ENCODE data around the gene MTG2. TPM values are rescaled to one million over a fixed set of nuclear protein-coding genes. Genes with fewer than 3 reads are reported as not detected.

The MTG2 gene
- total and polyA plus RNA-seq, 2 of the 4 experiments (the other 2 are of a cell fraction) = 11.5 to 25.2 TPM

- Histone ChIP-seq H2BK20ac (ENCODE audit: low read depth, low read length) (no peak overlapping the region), H2BK120ac (ENCODE audit: low read depth, low read length) (no peak overlapping the region), H3K36me3 (ENCODE audit: control insufficient read depth, insufficient read depth, low read length) (peaks cover 29% of the 10 kb centered on the region), H2AFZ (replicated peaks; ENCODE audit: low read length, poor library complexity) (no peak overlapping the region), H3K23ac (ENCODE audit: low read depth, low read length) (no peak overlapping the region), H3K27me3 (ENCODE audit: control insufficient read depth, insufficient read depth, low read length) (no peaks in the 10 kb centered on the region), H3K14ac (replicated peaks; ENCODE audit: low read depth, low read length) (no peak overlapping the region), H4K5ac (ENCODE audit: low read depth, low read length) (no peak overlapping the region), H3K27ac (ENCODE audit: insufficient read depth, low read length) (no peak overlapping the region), H3K9me3 (ENCODE audit: control insufficient read depth, insufficient read depth, low read length) (no peaks in the 10 kb centered on the region), H3K9me1 (ENCODE audit: insufficient read depth, low read length) (0 out of 2 replicates have a peak, but pooled peaks cover 2% of the 10 kb centered on the region), H3K4me2 (ENCODE audit: low read depth, low read length) (no peak overlapping the region), H4K91ac (ENCODE audit: insufficient read depth, low read depth, low read length) (no peak overlapping the region), H2BK15ac (ENCODE audit: low read depth, low read length) (no peak overlapping the region), H3K4me3 (ENCODE audit: insufficient read depth, low read depth, low read length) (no peak overlapping the region), H2BK5ac (ENCODE audit: low read depth, low read length, poor library complexity, severe bottlenecking) (no peak overlapping the region), H2AK5ac (ENCODE audit: low read depth, low read length) (no peak overlapping the region), H3K18ac (ENCODE audit: low read depth, low read length) (no peak overlapping the region), H3K9ac (ENCODE audit: low read depth, low read length) (no peak overlapping the region), H3K4ac (ENCODE audit: low read depth, low read length) (no peak overlapping the region), H4K20me1 (ENCODE audit: insufficient read depth, low read length) (no peaks in the 10 kb centered on the region), H2AK9ac (replicated peaks; ENCODE audit: low read depth, low read length, poor library complexity) (no peak overlapping the region), H3K79me1 (ENCODE audit: low read depth in 1 of 2, low read length in 2 of 2) (no peaks in the 10 kb centered on the region), H3K4me1 (ENCODE audit: control insufficient read depth, insufficient read depth, low read length) (no peaks in the 10 kb centered on the region), H4K8ac (ENCODE audit: low read depth in 2 of 2, low read length in 2 of 2) (no peak overlapping the region), H3K56ac (ENCODE audit: extremely low read depth, insufficient read depth, low read length) (no peak overlapping the region)
- DNase-seq (no peak), ATAC-seq (ENCODE audit: low read depth) (no peak)
- POLR2A ChIA-PET (ENCODE audit: unreplicated experiment) = no interaction called here
- TF ChIP-seq USF2 (IDR thresholded peaks at IDR 0.05; ENCODE audit: low read depth, low read length) = no peak
- TF ChIP-seq RCOR1 (IDR thresholded peaks at IDR 0.05; ENCODE audit: insufficient replicate concordance, low read length) = no peak
- TF ChIP-seq MAZ (IDR thresholded peaks at IDR 0.05; ENCODE audit: borderline replicate concordance, low read depth, low read length) = no peak
- TF ChIP-seq BHLHE40 (IDR thresholded peaks at IDR 0.05; ENCODE audit: low read depth, low read length) = no peak
- no peak for TF ChIP-seq CTCF (conservative IDR thresholded peaks at IDR 0.05; ENCODE audit: low read depth, low read length)
- TF ChIP-seq CHD1 (IDR thresholded peaks at IDR 0.05; ENCODE audit: low read depth, low read length) = no peak
- TF ChIP-seq MAFK (IDR thresholded peaks at IDR 0.05; ENCODE audit: low read depth, low read length) = no peak
- TF ChIP-seq ELK1 (IDR thresholded peaks at IDR 0.05; ENCODE audit: borderline replicate concordance, low read depth, low read length) = no peak
- TF ChIP-seq RFX5 (IDR thresholded peaks at IDR 0.05; ENCODE audit: low read depth, low read length) = no peak
- TF ChIP-seq CEBPB (IDR thresholded peaks at IDR 0.05; ENCODE audit: low read depth, low read length) = no peak
- TF ChIP-seq RAD21 (IDR thresholded peaks at IDR 0.05; ENCODE audit: low read length) = no peak
- no peak for TF ChIP-seq NFE2L2 (IDR thresholded peaks at IDR 0.05; ENCODE audit: low read depth, low read length)
- no peak for TF ChIP-seq SMC3 (IDR thresholded peaks at IDR 0.05; ENCODE audit: low read depth, low read length)
- no peak for TF ChIP-seq FOS (IDR thresholded peaks at IDR 0.05; ENCODE audit: low read depth, low read length)
- TF ChIP-seq POLR2A (IDR thresholded peaks at IDR 0.05; ENCODE audit: low read depth, low read length) = no peak
- no peak for TF ChIP-seq MXI1 (IDR thresholded peaks at IDR 0.05; ENCODE audit: borderline replicate concordance, low read depth, low read length)
- dilution Hi-C loops (cut with HindIII; ENCODE audit: low sequenced_read_pairs, unreplicated experiment) (no loop called here), in situ Hi-C loops (cut with MboI; ENCODE audit: low sequenced_read_pairs) (no loop called here), intact Hi-C loops (cut with micrococcal nuclease) (no loop called here)
- no TSS peak for BruUV-seq (replicated peaks)
- 97% methylated on average over 6 of the region's 10 CpGs; no CpG with 5 or more reads in 1 of the 2 experiments for WGBS, 2 experiments (ENCODE audit: extremely low coverage in 2 of 2, insufficient read length in 1 of 2)
- CTCF ChIA-PET = no interaction called here
These were observed 7.1 kb upstream of the MTG2 start for GRCh38 chr20:62175711-62176110.

All from IMR-90 (cell line).